Activated CD4-positive, alpha-beta T cell treated with anti-CD3 and anti-CD28 coated beads, Interleukin-2, Interleukin-4, amounts not matched to agents 100 ng/mL and 50 ng/mL, durations not matched to agents 16 hours and 8 hours (primary cell): ENCODE results near the gene TNFRSF14.
A peak's percentile ranks its signal among the peaks of the same experiment; 100 is the strongest.
"Not testable (repeated sequence)": the region's sequence is repeated elsewhere in the genome, so short reads cannot be mapped to it uniquely, and the experiment has no call there.

Experiments used
- DNase-seq: peaks from one replicate; pipeline ENCODE4 v3.0.0-alpha.2; 2020; ENCODE audit warnings: low spot score

TNFRSF14 gene

GRCh38 chr1:2539312-2539907, 16.8 kb upstream of the TNFRSF14 start:
- DNase-seq: no peak

GRCh38 chr1:2540816-2541492, 15.2 kb upstream of the TNFRSF14 start:
- DNase-seq: no peak

GRCh38 chr1:2541619-2542245, 14.4 kb upstream of the TNFRSF14 start:
- no peak for DNase-seq

GRCh38 chr1:2542246-2542915, 13.8 kb upstream of the TNFRSF14 start:
- DNase-seq: no peak

- DNase-seq: no peak
Observed at GRCh38 chr1:2543543-2544092, 12.6 kb upstream of the TNFRSF14 start.

- no peak for DNase-seq
Observed at GRCh38 chr1:2544093-2544874, 11.9 kb upstream of the TNFRSF14 start.

- no peak for DNase-seq
Observed at GRCh38 chr1:2544875-2545640, 11.1 kb upstream of the TNFRSF14 start.

GRCh38 chr1:2545754-2546514, 10.2 kb upstream of the TNFRSF14 start:
- DNase-seq: peak; percentile 90

GRCh38 chr1:2546515-2547209, 9.5 kb upstream of the TNFRSF14 start:
- peak; percentile 94 for DNase-seq

- peak; percentile 72 for DNase-seq
Observed at GRCh38 chr1:2547210-2548067, 8.7 kb upstream of the TNFRSF14 start.

GRCh38 chr1:2548068-2548589, 8.0 kb upstream of the TNFRSF14 start:
- peak; percentile 86 for DNase-seq

GRCh38 chr1:2549367-2550029, 6.7 kb upstream of the TNFRSF14 start:
- DNase-seq: not testable (repeated sequence)

GRCh38 chr1:2550309-2550861, 5.8 kb upstream of the TNFRSF14 start:
- DNase-seq: not testable (repeated sequence)

- DNase-seq: not testable (repeated sequence)
Observed at GRCh38 chr1:2551544-2551943, 4.6 kb upstream of the TNFRSF14 start.

- DNase-seq: no peak
Observed at GRCh38 chr1:2552189-2552588, 4.0 kb upstream of the TNFRSF14 start.

- not testable (repeated sequence) for DNase-seq
Observed at GRCh38 chr1:2553076-2553475, 3.1 kb upstream of the TNFRSF14 start.

GRCh38 chr1:2553871-2554620, 2.1 kb upstream of the TNFRSF14 start:
- no peak for DNase-seq
